Panc1 (cell line): Measurements from ENCODE around the gene PHF2.

Experiments used
- CTCF ChIP-seq: fragments of 450-650 bp; IDR thresholded peaks from 2 replicates; pipeline ENCODE4 v1.5.1; 2017; ENCODE audit warnings: mild to moderate bottlenecking
- POLR2AphosphoS5 ChIP-seq: IDR thresholded peaks from 2 replicates; pipeline ENCODE4 v1.6.1; 2012; ENCODE audit warnings: mild to moderate bottlenecking, low read depth, low read length, moderate library complexity
- REST ChIP-seq, 2 experiments: IDR thresholded peaks; 2 replicates each; pipeline ENCODE4 v1.6.1; 2011 to 2012; ENCODE audit warnings: low read depth in 2 of 2, control low read depth in 1 of 2, low read length in 1 of 2, mild to moderate bottlenecking in 1 of 2, moderate library complexity in 1 of 2; ENCODE audit not compliant: insufficient read depth in 1 of 2
- SIN3A ChIP-seq: IDR thresholded peaks from 2 replicates; pipeline ENCODE4 v1.6.1; 2012; ENCODE audit warnings: low read depth, mild to moderate bottlenecking, low read length, moderate library complexity, borderline replicate concordance; ENCODE audit not compliant: insufficient read depth
- TCF7L2 ChIP-seq: IDR thresholded peaks from 2 replicates; pipeline ENCODE4 v1.6.1; 2011; ENCODE audit warnings: mild to moderate bottlenecking, low read depth, low read length, inconsistent platforms

- no peak for TF ChIP-seq CTCF
- TF ChIP-seq POLR2AphosphoS5 = no peak
- TF ChIP-seq TCF7L2 = no peak
- TF ChIP-seq SIN3A = no peak
- no peak for TF ChIP-seq REST (IDR thresholded peaks at IDR 0.05; ENCODE audit: insufficient read depth in 1 of 2, low read depth in 2 of 2, low read length in 1 of 2)
These were observed 54.5 kb downstream of the PHF2 start for GRCh38 chr9:93630806-93631411.
